ENCODE results near the gene NGDN.

NGDN gene

GRCh38 chr14:23465261-23465660 lies 4.2 kb upstream of the NGDN start:
- no peaks in the 10 kb centered on the region for H3K36me3 ChIP-seq
- no peak overlapping the region for H3K27ac ChIP-seq
- H3K4me2 ChIP-seq, result no peak overlapping the region
- peaks cover 3% of the 10 kb centered on the region for H3K4me1 ChIP-seq
- H3K4me3 ChIP-seq, result no peak overlapping the region
- no peaks in the 10 kb centered on the region for H3K9me3 ChIP-seq
- H3K9ac ChIP-seq, result no peak overlapping the region
- no peaks in the 10 kb centered on the region for H4K20me1 ChIP-seq
- no peaks in the 10 kb centered on the region for H3K27me3 ChIP-seq
- TF ChIP-seq Cebpa-rat (IDR thresholded peaks at IDR 0.05), result no peak

- peaks cover 23% of the 10 kb centered on the region; the same call in 1 of the 2 replicates for H4K20me1 ChIP-seq
- no peak for TF ChIP-seq Cebpa-rat (IDR thresholded peaks at IDR 0.05)
- H3K36me3 ChIP-seq, result peaks cover 32% of the 10 kb centered on the region
- peaks cover 12% of the 10 kb centered on the region for H3K4me1 ChIP-seq
- H3K9me3 ChIP-seq, result no peaks in the 10 kb centered on the region
- peak overlapping the region; percentile 81 for H3K4me3 ChIP-seq
- H3K27ac ChIP-seq, result no peak overlapping the region; the same call in 1 of the 2 replicates
- H3K4me2 ChIP-seq, result peak overlapping the region; percentile 33
- H3K27me3 ChIP-seq, result no peaks in the 10 kb centered on the region
- no peak overlapping the region for H3K9ac ChIP-seq
Observed at GRCh38 chr14:23468704-23469126, 788 bp upstream of the NGDN start.

- Histone ChIP-seq H4K20me1 (peaks cover 29% of the 10 kb centered on the region; the same call in 1 of the 2 replicates), H3K36me3 (peaks cover 44% of the 10 kb centered on the region), H3K27me3 (no peaks in the 10 kb centered on the region), H3K9me3 (no peaks in the 10 kb centered on the region), H3K4me1 (peaks cover 12% of the 10 kb centered on the region), H3K4me2 (peak overlapping the region; percentile 88), H3K27ac (peak overlapping the region; percentile 84), H3K4me3 (peak overlapping the region; percentile 81), H3K9ac (peak overlapping the region; percentile 88)
- TF ChIP-seq Cebpa-rat (IDR thresholded peaks at IDR 0.05), result no peak
Observed at GRCh38 chr14:23469906-23470403, 452 bp downstream of the NGDN start.

GRCh38 chr14:23470947-23471346 lies 1.4 kb downstream of the NGDN start:
- Histone ChIP-seq H3K9me3 (no peaks in the 10 kb centered on the region), H3K27ac (no peak overlapping the region), H3K9ac (no peak overlapping the region), H3K4me2 (peak overlapping the region; percentile 88), H3K27me3 (no peaks in the 10 kb centered on the region), H3K36me3 (peaks cover 54% of the 10 kb centered on the region), H3K4me3 (no peak overlapping the region), H3K4me1 (peaks cover 12% of the 10 kb centered on the region), H4K20me1 (peaks cover 36% of the 10 kb centered on the region)
- no peak for TF ChIP-seq Cebpa-rat (IDR thresholded peaks at IDR 0.05)

DNA sequence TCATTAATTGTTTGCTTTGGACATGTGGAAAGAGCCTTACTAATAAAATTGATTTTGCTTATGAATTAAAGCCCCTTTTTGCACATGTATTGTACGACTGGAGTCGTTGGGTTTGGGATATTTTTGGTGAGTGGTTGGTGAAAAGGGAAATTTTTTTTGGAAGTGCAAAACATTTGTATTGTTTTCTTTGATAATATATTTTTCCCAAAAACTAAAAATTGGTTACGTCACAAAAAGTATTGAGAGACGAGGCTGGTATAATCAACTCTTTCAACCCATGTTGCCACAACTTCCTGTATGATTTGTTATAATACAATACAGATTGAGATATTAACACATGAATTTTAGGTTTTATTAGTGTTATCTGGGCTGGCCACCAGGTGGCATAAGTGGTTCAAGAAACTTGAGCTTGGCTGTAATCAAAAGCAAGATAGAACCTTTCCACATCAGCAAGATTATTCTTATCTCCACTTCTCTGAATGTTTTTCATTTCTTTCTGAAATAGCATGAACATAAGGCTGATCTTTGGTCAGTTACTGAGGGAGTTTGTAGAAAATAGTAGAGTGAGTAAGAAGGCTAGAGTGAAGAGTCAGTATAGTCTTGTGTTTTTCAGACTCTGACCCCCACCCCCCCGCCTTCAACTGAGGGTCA lies 8.7 kb downstream of the NGDN start:
- Histone ChIP-seq H3K4me2 (no peak overlapping the region), H3K27ac (no peak overlapping the region), H3K4me1 (peaks cover 28% of the 10 kb centered on the region), H3K4me3 (no peak overlapping the region), H3K27me3 (no peaks in the 10 kb centered on the region), H4K20me1 (peaks cover 81% of the 10 kb centered on the region), H3K9ac (no peak overlapping the region), H3K9me3 (no peaks in the 10 kb centered on the region), H3K36me3 (peaks cover 66% of the 10 kb centered on the region)
- no peak for TF ChIP-seq Cebpa-rat (IDR thresholded peaks at IDR 0.05)

DNA sequence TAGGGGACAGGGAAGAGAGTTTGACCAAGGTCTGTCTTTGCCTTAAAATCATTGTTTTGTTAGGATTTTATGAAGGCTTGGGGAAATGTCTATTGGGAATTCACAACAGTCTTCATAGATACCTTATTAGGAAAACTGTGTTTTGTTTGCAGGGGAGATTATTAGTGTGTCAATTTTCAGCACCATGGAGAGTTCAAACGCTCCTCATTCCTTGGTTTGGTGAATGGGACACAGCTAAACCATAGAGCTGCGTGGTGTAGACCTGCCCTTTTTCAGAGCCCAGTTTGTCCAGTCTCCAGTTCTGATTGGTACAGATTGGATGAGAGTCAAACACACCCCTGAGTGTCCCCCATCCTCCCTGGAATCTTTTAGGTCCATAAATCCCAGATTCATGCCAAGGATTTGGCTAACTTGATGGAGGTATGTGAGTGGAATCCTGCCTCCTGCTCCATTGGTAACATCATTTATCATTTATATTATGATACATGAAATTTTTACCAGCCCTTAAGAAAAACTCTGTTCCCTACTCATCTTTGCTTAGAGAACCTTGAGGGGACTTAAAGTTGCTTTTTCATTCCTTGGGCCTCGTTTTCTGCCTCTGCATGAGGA lies 12.0 kb downstream of the NGDN start:
- H3K4me2 ChIP-seq, result peak overlapping the region; percentile 87
- H3K27ac ChIP-seq, result no peak overlapping the region
- H3K9ac ChIP-seq, result no peak overlapping the region
- H3K36me3 ChIP-seq, result peaks cover 52% of the 10 kb centered on the region
- H3K4me1 ChIP-seq, result peaks cover 60% of the 10 kb centered on the region
- TF ChIP-seq Cebpa-rat (IDR thresholded peaks at IDR 0.05), result no peak
- H3K27me3 ChIP-seq, result no peaks in the 10 kb centered on the region
- 0 out of 2 replicates have a peak overlapping the region, but pooled peaks have one; percentile 46 for H3K4me3 ChIP-seq
- no peaks in the 10 kb centered on the region for H3K9me3 ChIP-seq
- peaks cover 71% of the 10 kb centered on the region for H4K20me1 ChIP-seq

DNA sequence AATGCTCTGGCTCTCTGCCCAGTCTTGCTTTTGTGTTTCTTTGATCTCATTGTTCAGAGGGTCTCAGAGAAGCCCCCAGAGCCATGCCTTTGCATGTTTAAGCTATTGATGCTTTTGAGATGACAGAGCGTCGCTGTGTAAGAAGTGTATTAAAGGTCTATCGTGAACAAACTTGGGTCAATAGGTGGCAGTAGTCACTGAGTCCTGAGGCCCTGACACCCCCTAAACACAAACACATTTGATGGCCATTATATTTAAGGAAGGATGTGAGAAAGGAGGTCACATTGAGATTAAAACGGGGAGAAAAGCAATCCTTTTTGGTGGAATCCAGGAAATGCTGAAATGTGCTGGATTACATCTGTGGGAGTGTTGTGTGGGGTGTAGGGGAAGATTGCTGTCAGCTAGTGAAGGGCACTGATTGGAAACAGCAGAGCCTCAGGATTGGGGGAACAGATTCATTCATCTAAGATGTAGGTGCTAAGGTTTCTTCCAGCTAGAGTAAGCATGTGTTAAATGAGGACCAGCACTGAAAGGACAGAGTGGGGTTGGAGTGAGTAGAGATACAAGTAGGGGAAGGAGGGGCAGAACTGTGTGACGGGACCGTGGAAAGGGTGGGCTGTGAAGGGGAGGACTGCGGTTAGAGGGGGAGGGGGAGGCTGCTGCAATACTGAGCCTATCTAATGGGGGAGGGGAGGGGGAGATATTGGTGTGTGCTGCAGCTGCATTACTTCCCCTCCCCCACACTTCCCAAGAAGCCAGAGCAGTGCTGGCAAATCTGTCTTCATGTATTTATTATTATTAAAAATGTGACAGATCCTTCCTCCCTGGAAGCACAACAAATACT lies 12.7 kb downstream of the NGDN start:
- Histone ChIP-seq H3K9me3 (no peaks in the 10 kb centered on the region), H4K20me1 (peaks cover 64% of the 10 kb centered on the region), H3K4me3 (peak overlapping the region; percentile 46), H3K27ac (peak overlapping the region; percentile 48), H3K27me3 (no peaks in the 10 kb centered on the region), H3K4me1 (peaks cover 60% of the 10 kb centered on the region), H3K4me2 (peak overlapping the region; percentile 87), H3K36me3 (peaks cover 51% of the 10 kb centered on the region), H3K9ac (peak overlapping the region; percentile 25; the same call in 1 of the 2 replicates)
- TF ChIP-seq Cebpa-rat (IDR thresholded peaks at IDR 0.05), result no peak

DNA sequence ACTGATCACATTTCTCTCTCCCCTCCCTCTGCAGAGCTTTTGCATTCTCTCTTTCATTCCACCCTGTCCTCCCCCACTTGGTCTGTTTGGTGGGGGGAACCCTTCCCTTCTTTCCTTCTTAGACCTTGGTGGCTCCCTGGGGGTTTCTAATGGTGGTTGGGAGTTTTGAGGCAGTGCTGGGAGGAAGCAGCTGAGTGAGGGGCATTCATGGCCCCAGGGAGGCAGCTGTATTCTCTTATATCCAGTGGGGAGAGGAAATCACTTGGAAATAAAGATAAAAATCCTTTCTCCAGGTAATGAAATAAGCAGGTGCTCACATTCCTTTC lies 13.3 kb downstream of the NGDN start:
- peak overlapping the region; percentile 48 for H3K27ac ChIP-seq
- H3K4me2 ChIP-seq, result peak overlapping the region; percentile 87
- TF ChIP-seq Cebpa-rat (IDR thresholded peaks at IDR 0.05), result no peak
- H3K27me3 ChIP-seq, result no peaks in the 10 kb centered on the region
- peak overlapping the region; percentile 25; the same call in 1 of the 2 replicates for H3K9ac ChIP-seq
- peaks cover 58% of the 10 kb centered on the region for H4K20me1 ChIP-seq
- peak overlapping the region; percentile 46 for H3K4me3 ChIP-seq
- H3K9me3 ChIP-seq, result no peaks in the 10 kb centered on the region
- peaks cover 60% of the 10 kb centered on the region for H3K4me1 ChIP-seq
- H3K36me3 ChIP-seq, result peaks cover 50% of the 10 kb centered on the region

DNA sequence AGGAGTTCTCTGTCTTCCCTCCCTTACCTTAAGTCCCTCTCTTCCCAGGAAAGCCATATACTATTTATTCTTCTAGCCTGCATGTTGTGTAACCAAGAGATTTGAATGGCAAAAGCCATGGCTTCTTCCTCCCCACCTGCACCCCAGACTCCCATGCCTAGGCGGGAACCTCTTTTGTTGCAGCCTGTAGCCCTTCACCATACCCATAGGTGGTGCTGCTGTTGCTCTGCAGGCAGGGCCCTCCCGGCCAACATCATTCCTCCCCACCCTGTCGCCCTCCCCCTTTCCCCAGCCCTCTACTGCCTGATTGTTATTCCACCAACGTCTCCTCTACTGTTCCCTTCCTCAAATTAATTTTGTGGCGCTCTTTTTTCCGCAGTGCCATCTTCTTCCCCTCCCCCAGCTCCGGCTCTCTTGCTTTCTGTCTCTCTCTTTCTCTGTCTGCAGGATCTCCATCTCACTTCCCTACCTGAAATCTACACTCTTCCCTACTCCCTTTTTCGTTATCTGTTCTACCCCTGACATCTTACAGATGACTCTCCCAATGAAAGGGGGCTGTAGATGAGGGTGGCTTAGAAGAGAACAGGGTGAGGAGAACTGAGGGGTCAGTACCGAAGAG lies 13.8 kb downstream of the NGDN start:
- H3K4me1 ChIP-seq, result peaks cover 60% of the 10 kb centered on the region
- H3K27me3 ChIP-seq, result no peaks in the 10 kb centered on the region
- peak overlapping the region; percentile 87 for H3K4me2 ChIP-seq
- peak overlapping the region; percentile 48; the same call in 1 of the 2 replicates for H3K27ac ChIP-seq
- peaks cover 52% of the 10 kb centered on the region for H3K36me3 ChIP-seq
- H3K9me3 ChIP-seq, result no peaks in the 10 kb centered on the region
- peak overlapping the region; percentile 46 for H3K4me3 ChIP-seq
- no peak for TF ChIP-seq Cebpa-rat (IDR thresholded peaks at IDR 0.05)
- H4K20me1 ChIP-seq, result peaks cover 54% of the 10 kb centered on the region
- H3K9ac ChIP-seq, result peak overlapping the region; percentile 25; the same call in 1 of the 2 replicates
